ENCODE measurements around the gene AKAP8L. TPM values are rescaled to one million over a fixed set of nuclear protein-coding genes. Genes with fewer than 3 reads are reported as not detected.

Gene AKAP8L
- total and polyA plus RNA-seq, 10 of the 15 experiments (the other 5 are each of a cell fraction or from before 2014, with no cell fraction given), result 0.66 to 64.3 (median 40.0) TPM

DNA sequence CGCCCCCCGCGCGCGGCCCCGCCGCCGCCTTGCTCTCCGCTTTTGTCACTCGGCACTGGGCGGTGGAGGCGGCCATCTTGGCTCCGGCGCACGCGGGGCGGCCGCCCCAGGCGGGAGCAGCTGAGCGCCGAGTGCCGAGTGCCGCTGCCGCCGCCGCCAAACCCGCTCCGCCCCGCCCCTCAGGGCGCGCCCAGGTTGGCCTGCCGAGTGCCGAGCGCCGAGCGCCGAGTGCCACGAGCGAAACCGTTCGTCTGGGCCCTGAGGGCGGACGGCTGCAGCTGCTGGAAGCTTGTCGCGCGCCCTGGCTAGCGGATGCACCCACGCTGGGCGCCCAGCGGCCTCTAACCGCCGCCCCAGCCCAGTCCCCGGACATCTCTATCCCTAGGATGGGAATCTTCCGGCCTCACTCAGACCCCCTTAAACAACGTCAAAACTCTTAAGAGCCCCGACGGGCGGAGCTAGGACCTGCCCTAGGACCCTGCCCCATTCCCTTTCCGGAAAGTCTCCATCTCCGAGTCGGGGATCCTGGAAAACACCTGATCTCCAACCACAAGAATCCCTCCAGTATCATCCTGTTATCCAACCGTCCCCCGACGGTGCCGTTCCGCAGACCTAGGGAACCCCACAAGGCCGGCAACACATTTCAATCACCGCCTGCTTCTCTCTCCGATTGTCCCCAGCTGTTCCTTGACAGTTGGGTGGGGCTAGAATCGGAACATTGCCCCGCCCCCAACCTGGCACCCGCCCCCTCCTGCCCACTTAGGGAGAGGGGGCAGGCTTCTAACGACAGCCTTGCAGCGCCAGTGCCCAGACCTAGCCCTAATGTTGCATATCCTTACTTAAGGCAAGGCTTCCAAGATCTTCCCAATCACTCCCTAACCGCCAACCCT, 14.1 kb upstream of the AKAP8L start (continued):
- TF ChIP-seq, protein P1, sequence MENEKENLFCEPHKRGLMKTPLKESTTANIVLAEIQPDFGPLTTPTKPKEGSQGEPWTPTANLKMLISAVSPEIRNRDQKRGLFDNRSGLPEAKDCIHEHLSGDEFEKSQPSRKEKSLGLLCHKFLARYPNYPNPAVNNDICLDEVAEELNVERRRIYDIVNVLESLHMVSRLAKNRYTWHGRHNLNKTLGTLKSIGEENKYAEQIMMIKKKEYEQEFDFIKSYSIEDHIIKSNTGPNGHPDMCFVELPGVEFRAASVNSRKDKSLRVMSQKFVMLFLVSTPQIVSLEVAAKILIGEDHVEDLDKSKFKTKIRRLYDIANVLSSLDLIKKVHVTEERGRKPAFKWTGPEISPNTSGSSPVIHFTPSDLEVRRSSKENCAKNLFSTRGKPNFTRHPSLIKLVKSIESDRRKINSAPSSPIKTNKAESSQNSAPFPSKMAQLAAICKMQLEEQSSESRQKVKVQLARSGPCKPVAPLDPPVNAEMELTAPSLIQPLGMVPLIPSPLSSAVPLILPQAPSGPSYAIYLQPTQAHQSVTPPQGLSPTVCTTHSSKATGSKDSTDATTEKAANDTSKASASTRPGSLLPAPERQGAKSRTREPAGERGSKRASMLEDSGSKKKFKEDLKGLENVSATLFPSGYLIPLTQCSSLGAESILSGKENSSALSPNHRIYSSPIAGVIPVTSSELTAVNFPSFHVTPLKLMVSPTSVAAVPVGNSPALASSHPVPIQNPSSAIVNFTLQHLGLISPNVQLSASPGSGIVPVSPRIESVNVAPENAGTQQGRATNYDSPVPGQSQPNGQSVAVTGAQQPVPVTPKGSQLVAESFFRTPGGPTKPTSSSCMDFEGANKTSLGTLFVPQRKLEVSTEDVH (IDR thresholded peaks at IDR 0.05; ENCODE audit: low read depth, partially characterized antibody), result no peak
- TF ChIP-seq NR2C1 (IDR thresholded peaks at IDR 0.05) (peak; percentile 67), DPF2 (IDR thresholded peaks at IDR 0.05) (peak; percentile 47), CBX5 (IDR thresholded peaks at IDR 0.05; ENCODE audit: low read depth) (peak; percentile 51; the same call in 1 of the 2 replicates), PML (IDR thresholded peaks at IDR 0.05; ENCODE audit: low read length) (peak; percentile 58; the same call in 1 of the 2 replicates), SUPT20H (IDR thresholded peaks at IDR 0.05; ENCODE audit: borderline replicate concordance, control insufficient read depth, low read depth, low read length) (no peak), NR2C2 (IDR thresholded peaks at IDR 0.05; ENCODE audit: borderline replicate concordance, control insufficient read depth, insufficient read length, low read depth) (peak; percentile 98), CREB1 (IDR thresholded peaks at IDR 0.05; ENCODE audit: low read depth) (peak; percentile 55; the same call in 1 of the 2 replicates), CHD2 (IDR thresholded peaks at IDR 0.05; ENCODE audit: borderline replicate concordance, low read depth, low read length) (peak; percentile 61; the same call in 1 of the 2 replicates), POU2F2 (IDR thresholded peaks at IDR 0.05; ENCODE audit: borderline replicate concordance, low read depth, low read length) (peak; percentile 59; the same call in 2 of the 3 replicates), BACH1 (IDR thresholded peaks at IDR 0.05; ENCODE audit: borderline replicate concordance) (peak; percentile 77; the same call in 1 of the 2 replicates), MXI1 (IDR thresholded peaks at IDR 0.05; ENCODE audit: low read depth, low read length) (peak; percentile 90), TCF7 (IDR thresholded peaks at IDR 0.05; ENCODE audit: borderline replicate concordance) (no peak), POLR2AphosphoS2 (IDR thresholded peaks at IDR 0.05; ENCODE audit: low read depth, low read length) (peak; percentile 96), TAF1 (IDR thresholded peaks at IDR 0.05; ENCODE audit: borderline replicate concordance, low read depth, low read length) (peak; percentile 86), ASH2L (IDR thresholded peaks at IDR 0.05; ENCODE audit: borderline replicate concordance, low read depth) (no peak)
- TF ChIP-seq, protein P2, sequence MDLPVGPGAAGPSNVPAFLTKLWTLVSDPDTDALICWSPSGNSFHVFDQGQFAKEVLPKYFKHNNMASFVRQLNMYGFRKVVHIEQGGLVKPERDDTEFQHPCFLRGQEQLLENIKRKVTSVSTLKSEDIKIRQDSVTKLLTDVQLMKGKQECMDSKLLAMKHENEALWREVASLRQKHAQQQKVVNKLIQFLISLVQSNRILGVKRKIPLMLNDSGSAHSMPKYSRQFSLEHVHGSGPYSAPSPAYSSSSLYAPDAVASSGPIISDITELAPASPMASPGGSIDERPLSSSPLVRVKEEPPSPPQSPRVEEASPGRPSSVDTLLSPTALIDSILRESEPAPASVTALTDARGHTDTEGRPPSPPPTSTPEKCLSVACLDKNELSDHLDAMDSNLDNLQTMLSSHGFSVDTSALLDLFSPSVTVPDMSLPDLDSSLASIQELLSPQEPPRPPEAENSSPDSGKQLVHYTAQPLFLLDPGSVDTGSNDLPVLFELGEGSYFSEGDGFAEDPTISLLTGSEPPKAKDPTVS (IDR thresholded peaks at IDR 0.05; ENCODE audit: low read depth, low read length), result peak; percentile 74; the same call in 1 of the 2 replicates
- TF ChIP-seq, protein P3, sequence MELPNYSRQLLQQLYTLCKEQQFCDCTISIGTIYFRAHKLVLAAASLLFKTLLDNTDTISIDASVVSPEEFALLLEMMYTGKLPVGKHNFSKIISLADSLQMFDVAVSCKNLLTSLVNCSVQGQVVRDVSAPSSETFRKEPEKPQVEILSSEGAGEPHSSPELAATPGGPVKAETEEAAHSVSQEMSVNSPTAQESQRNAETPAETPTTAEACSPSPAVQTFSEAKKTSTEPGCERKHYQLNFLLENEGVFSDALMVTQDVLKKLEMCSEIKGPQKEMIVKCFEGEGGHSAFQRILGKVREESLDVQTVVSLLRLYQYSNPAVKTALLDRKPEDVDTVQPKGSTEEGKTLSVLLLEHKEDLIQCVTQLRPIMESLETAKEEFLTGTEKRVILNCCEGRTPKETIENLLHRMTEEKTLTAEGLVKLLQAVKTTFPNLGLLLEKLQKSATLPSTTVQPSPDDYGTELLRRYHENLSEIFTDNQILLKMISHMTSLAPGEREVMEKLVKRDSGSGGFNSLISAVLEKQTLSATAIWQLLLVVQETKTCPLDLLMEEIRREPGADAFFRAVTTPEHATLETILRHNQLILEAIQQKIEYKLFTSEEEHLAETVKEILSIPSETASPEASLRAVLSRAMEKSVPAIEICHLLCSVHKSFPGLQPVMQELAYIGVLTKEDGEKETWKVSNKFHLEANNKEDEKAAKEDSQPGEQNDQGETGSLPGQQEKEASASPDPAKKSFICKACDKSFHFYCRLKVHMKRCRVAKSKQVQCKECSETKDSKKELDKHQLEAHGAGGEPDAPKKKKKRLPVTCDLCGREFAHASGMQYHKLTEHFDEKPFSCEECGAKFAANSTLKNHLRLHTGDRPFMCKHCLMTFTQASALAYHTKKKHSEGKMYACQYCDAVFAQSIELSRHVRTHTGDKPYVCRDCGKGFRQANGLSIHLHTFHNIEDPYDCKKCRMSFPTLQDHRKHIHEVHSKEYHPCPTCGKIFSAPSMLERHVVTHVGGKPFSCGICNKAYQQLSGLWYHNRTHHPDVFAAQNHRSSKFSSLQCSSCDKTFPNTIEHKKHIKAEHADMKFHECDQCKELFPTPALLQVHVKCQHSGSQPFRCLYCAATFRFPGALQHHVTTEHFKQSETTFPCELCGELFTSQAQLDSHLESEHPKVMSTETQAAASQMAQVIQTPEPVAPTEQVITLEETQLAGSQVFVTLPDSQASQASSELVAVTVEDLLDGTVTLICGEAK (IDR thresholded peaks at IDR 0.05; ENCODE audit: borderline replicate concordance), result no peak
- TF ChIP-seq, protein P4, sequence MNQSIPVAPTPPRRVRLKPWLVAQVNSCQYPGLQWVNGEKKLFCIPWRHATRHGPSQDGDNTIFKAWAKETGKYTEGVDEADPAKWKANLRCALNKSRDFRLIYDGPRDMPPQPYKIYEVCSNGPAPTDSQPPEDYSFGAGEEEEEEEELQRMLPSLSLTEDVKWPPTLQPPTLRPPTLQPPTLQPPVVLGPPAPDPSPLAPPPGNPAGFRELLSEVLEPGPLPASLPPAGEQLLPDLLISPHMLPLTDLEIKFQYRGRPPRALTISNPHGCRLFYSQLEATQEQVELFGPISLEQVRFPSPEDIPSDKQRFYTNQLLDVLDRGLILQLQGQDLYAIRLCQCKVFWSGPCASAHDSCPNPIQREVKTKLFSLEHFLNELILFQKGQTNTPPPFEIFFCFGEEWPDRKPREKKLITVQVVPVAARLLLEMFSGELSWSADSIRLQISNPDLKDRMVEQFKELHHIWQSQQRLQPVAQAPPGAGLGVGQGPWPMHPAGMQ (IDR thresholded peaks at IDR 0.05; ENCODE audit: borderline replicate concordance), result no peak
